GM10266 (cell line): ENCODE measurements around the gene UBASH3B.

ENCODE experiments used
- DNase-seq: peaks from one replicate; pipeline ENCODE4 v3.0.0; 2012; ENCODE audit errors: extremely low spot score
- CTCF ChIP-seq: IDR thresholded peaks from 2 replicates; pipeline ENCODE4 v1.5.1; 2012; ENCODE audit warnings: mild to moderate bottlenecking, low read depth; ENCODE audit not compliant: control insufficient read depth, insufficient read depth; ENCODE audit errors: missing control alignments

The UBASH3B gene

GRCh38 chr11:122698392-122698791 is 42.9 kb downstream of the UBASH3B start:
- DNase-seq: no peak
- TF ChIP-seq CTCF: no peak

- TF ChIP-seq CTCF: no peak
- no peak for DNase-seq
Measured at GRCh38 chr11:122700666-122701065, 45.1 kb downstream of the UBASH3B start.

GRCh38 chr11:122701143-122701542 is 45.6 kb downstream of the UBASH3B start:
- no peak for DNase-seq
- no peak for TF ChIP-seq CTCF

GRCh38 chr11:122703541-122704272 is 48.2 kb downstream of the UBASH3B start:
- no peak for TF ChIP-seq CTCF
- DNase-seq: no peak

GRCh38 chr11:122705396-122705795 is 49.9 kb downstream of the UBASH3B start:
- DNase-seq: no peak
- no peak for TF ChIP-seq CTCF

GRCh38 chr11:122706291-122707088 is 51.0 kb downstream of the UBASH3B start:
- DNase-seq: no peak
- no peak for TF ChIP-seq CTCF

- no peak for TF ChIP-seq CTCF
- DNase-seq: no peak
Measured at GRCh38 chr11:122707111-122707510, 51.6 kb downstream of the UBASH3B start.
